HS-27A (cell line): ENCODE data around the gene PRKAA1.
A peak's percentile ranks its signal among the peaks of the same experiment; 100 is the strongest.

Experiments
- DNase-seq: peaks from one replicate; pipeline ENCODE4 v3.0.0-alpha.2; 2012; ENCODE audit warnings: low read depth, missing footprints

The PRKAA1 gene

DNA sequence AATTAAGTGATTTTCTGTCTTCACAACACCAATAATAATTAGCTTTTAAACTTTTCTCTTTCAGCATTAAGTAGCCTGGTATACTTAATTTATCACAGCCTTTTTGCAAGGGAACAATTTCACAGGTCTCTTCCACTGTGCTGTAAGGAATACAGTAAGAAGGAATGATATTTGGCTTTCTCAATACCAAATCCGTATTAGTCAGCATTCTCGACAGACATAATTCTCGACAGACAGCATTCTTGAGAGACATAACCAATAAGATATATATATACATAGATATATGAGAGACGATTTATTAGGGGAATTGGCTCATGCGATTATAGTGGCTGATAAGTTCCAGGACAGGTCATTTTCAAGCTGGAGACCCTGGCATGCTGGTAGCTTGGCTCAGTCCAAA lies 18.0 kb downstream of the PRKAA1 start:
- DNase-seq = no peak

DNA sequence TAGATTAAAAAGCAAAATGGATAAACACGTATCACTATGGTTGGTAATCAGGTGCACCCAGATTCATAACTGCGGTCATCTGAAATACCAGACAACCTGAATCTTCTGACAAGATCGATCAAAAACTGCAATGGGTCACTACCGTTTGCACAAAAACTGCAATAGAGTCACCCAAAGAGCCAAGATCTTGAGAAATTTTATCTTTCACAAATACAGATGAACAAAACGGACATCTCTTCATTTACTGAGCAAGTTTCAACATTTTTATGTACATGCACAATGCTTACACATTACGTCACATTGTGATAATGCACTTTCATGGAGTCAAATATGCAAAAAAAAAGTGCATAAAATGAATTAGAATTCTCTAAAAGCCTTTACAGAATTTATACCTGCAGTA lies 18.6 kb downstream of the PRKAA1 start:
- DNase-seq = no peak

DNA sequence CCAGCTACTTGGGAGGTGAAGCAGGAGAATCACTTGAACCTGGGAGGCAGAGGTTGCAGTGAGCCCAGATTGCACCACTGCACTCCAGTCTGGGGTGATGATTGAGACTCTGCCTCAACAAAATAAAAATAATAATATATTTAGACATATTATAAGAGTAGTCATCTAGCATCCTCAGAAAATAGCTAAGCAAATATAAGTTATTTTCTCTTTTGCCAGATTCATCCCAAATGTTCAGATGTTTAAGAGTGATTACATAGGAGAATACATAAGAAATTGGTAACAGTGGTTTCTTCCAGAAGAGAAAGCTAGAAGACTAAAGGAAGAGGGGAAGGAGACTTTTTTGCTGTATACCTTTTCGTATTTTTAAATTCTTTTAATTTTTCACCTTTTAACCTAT lies 20.0 kb downstream of the PRKAA1 start:
- no peak for DNase-seq

DNA sequence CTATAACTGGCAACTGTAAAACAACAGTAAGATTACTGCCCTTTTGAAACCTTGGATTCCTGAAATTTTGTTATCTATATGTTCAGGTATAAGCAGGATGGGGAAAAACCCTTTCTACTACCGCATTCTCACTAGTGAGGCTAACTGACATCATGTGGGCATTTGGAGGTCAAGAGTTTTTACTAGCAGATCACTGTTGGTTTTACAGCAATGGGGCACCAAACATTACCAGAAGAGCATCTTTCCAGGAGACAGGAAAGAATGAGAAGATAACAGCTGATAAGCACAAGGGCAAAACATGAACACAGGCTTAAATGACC lies 21.6 kb downstream of the PRKAA1 start:
- no peak for DNase-seq

DNA sequence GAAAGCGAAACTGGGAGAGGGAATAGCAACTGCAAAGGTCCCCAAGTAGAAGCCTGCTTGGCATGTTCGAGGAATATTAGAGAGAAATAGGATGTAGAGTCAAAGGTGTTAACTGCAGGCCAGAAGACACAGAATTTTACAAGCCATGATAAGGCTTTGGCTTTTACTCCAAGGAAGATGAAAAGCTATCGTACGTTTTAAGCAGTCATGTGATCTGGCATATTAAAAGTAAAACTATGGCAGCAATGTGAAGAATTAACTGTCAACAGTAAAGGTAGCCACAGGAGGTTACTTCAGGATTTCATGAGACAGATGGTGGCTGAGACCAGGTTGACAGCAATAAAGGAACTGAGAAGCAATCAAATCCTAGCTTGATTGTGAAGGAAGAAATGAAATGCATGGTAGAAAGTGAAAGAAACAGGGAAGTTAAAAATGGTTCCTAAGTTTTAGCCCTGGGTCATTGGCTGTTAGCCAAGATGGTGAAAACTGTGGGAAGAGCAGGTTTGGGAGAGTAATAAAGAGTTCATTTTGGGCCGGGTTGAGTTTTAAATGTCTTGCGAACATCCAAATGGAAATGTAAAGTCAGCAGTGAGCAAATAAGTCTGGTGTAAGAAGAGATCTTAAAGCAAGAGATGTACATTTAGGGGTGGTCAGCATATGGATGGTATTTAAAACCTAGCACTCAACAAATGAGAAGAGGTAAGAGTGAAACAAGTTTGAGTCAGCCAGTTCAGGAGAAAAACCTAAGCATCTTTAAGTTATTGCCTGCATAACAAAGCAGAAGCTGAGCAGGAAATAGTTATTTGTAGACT lies 22.1 kb downstream of the PRKAA1 start:
- DNase-seq = no peak

DNA sequence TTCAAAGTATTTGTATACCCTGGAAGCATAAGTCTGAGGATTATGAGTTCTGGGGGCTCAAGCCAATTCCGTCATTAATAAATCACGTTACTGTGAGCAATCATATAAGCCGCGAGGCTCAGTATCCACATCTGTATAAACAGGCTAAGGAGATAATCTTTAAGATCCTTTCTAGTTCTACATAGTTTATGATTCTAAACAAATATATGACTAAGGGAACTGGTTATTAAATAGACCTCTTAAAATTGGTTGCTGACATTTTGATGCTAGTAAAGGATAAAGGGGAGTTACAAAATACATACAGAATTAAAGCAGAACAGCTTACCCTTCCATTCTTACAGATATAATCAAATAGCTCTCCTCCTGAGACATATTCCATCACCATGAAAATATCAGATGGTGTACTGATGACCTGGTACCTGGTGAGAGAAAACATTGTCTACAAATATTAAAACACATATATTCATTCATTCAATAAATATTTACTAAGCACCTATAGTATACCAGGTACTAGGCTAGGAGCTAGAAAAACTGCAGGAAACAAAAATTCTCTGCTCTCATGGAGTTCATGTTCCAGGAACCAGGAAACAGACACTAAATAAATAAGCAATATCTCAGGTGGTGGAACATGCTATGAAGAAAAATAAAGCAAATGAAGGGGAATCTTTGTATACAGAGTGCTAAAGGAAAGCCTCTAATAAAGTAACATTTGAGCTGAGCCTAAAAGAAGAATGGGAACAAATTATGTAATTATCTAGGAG lies 22.9 kb downstream of the PRKAA1 start:
- DNase-seq = no peak

DNA sequence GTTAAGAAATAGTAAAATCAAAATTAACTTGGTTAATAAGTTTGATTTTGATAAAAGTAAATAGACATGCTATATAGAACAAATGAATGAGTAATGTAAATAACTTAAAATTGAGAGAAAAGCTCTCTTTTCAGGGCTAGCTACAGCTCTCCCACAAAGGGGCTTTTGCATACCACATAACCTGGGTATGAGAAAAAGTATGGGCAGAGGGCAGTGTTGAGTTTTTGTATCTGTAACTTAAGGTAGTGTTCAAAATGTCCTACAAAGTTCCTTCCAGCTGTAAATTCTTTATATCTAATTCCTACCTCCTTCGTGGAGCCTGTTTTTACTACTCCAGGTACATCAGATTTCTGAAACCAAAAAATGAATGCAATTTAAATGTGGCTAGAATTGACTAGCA lies 23.6 kb downstream of the PRKAA1 start:
- no peak for DNase-seq

DNA sequence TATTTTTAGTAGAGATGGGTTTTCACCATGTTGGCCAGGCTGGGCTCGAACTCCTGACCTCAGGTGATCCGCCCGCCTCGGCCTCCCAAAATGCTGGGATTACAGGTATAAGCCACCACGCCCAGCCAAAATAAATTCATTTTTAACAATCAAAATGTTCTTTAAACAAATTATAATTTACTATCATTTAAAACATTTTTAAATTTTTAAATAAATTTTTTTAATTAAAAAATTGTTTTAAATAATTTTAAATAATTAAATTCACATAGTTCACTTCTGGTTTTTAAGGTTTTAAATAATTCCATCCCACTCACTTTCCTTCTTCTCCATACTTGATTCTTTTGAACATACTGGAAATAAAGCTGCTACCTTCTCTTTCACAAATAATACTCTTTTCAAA lies 27.4 kb downstream of the PRKAA1 start:
- DNase-seq = no peak

DNA sequence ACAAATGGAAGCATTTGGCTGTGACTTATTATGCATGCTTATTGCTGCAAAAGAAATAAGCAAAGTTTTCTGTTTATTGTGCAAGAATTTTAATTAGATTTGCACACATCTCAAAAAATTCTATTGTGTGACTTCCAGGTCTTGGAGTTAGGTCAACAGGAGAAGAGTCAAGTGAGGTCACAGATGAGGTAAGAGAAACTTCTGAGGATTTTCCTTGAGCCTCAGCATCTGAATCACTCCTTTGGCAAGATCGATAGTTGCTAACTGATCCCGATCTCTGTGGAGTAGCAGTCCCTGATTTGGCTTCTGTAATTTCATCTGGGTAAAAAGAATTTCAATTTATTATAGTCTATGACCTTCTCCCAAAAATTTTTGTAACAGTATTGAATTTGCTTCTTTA lies 35.5 kb downstream of the PRKAA1 start:
- no peak for DNase-seq

DNA sequence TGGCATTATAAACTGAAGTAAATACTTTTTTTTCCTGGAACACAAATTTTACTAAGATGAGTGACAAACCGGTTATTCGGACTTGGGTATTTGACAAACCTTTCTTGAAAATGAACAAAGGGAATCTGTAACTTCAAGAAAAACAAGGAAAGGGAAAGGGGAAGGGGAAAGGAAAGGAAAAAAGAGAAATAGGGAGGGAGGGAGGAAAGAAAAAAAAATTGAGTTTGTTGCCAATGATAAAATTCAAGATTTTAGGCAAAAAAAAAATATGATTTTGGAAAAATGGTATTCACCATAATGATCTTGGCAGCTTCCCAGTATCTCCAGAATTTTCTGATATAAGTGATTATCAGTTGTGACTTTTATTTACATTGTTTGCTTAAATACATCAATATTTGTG lies 40.8 kb downstream of the PRKAA1 start:
- DNase-seq = no peak

DNA sequence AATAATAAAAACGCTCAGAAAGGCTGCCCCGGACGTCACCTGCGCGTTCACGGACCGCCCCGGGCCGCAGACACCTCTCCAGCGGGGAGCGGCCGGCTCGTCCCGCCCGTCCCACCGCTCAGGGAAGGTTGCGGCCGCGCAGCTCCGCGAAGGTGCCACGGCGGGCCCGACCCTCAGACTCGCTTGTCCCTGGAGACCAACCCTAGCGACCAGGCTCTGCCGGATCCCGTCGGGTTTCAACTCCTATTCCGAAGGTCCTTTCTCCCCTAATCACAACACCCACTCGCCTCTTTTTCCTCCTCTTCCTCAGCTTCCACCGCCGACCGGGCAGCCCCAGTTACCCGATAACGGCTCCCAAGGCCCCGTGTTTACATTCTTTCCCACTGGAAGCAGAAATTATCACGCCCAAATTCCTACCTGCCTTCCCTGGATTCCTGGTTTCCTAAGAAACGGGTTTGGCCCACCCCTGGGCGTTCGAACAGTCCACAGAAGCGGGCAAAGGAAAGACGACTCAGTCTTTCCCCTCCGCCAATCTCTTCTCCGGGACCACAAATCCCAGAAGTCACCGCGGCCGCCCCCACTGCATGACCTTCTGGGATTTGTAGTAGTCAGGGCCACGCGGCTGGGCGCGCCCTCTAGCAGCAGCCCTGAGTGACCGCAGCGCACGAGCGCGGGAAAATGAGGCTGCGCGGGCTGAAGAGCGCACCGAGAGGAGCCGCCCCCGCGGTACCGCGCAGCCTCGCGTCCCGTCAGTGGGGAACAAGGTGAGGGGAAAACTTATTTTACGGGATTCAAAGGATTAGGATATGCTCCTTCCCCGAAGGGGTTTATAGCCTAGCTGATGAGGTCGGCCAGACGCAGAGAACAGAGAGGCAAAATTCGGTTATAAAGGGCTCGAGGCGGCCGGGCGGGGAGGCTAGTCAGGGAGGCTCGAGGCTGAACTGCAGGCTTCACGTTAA lies 42.5 kb downstream of the PRKAA1 start, which contains the start of gene TTC33:
TSS of gene TTC33 (minus strand) at position 555 of the 959 bp plus-strand sequence. CDS start 8,943 bp downstream, outside the sequence.
- peak; percentile 76 for DNase-seq

DNA sequence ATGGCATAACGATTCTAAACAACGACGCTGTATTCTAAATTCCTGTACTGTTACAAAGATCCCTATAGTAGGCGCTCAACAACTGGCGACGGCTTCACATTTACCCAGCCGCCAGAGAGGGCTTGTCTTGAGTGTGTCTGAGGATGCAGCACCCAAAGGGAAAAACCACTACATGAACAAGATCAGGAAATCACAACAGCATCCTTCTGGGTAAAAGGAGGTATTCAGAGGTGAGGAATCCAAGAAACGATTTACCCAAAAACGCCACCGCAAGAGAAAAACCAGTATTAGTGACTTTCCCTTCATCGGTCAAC lies 43.1 kb downstream of the PRKAA1 start:
- DNase-seq = peak; percentile 59

DNA sequence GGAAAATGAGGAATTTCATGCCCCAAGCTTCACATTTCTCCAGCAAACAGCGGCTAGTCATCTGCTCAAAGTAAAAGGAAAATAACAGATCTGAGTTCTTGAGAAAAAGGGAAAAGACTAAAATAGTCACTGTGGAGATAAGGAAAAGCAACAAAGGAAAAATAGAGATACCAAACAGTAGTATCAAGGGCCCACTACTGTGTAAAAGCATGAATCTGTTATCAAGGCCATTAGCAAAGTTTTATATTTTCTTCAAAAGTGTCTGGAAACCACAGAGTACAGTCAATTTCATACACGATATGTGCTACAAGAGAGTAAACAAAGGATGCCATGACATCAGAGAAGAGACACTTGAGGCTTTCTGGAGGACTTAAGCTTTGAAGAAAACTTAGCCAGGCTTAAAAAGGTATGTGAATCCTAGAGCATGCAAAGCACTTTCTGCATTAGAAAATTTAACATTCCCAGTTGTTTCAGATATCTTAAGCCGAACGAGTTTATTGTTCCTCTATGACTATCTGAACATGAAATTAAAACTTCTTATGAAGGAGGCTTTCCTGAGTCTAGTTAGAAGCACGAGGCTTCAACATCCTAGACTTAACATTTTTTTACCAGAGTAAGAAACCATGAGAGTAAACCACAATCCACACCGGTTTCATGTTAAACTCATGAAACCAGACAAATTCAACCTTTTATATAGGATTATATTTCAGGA lies 43.6 kb downstream of the PRKAA1 start:
- DNase-seq = peak; percentile 24

DNA sequence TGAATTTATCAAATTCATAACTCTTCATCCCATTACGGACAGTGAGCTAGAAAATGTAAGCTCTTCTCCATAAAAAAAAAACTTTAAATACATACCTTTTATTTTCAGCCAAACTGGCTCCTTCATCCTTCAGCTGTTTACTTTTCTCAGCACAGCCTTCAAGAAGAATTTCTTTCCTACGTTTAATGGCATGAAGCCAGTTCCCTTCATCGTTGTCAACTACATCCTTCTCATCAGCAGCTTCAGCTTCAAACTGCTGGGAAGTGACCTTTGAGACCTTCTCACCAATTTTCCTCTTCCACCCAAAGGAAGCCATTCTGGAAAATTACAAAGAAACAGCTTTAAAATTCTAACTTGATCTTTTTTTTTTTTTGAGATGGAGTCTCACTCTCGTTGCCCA lies 51.5 kb downstream of the PRKAA1 start:
- no peak for DNase-seq

DNA sequence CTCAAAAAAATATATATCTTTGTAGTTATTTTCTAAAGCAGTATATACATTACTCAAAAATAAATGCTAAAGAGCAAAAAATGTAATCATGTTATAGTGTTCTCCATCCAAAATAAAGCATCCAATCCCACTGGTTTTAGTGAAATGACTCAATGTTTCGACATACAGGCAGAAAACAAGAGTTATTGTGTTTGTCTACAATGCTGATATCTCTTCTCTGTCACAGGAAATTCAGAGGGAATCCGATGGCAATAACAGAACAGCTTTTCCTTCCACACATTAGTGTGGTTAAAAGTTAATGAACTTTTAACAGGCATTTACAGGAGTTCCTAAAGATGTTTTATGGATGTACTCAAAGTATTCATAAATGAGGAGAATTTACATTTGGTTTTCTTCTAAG lies 54.4 kb downstream of the PRKAA1 start:
- DNase-seq = no peak

DNA sequence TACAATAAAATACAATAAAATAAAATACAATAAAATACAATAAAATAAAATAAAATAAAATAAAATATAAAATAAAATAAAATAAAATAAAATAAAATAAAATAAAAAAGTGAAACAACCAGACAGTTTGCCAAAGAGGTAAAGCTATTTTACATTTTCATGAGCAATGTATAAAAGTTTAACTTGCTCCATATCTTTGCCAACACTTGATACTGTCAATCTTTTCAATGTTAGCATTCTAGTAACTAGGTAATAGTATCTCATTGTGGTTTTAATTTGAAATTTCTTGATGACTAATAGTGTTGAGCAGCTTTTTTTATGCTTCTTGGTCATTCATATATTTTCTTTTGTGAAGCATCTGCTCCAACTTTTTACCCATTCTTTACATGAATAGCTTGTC lies 59.7 kb downstream of the PRKAA1 start:
- DNase-seq = no peak

DNA sequence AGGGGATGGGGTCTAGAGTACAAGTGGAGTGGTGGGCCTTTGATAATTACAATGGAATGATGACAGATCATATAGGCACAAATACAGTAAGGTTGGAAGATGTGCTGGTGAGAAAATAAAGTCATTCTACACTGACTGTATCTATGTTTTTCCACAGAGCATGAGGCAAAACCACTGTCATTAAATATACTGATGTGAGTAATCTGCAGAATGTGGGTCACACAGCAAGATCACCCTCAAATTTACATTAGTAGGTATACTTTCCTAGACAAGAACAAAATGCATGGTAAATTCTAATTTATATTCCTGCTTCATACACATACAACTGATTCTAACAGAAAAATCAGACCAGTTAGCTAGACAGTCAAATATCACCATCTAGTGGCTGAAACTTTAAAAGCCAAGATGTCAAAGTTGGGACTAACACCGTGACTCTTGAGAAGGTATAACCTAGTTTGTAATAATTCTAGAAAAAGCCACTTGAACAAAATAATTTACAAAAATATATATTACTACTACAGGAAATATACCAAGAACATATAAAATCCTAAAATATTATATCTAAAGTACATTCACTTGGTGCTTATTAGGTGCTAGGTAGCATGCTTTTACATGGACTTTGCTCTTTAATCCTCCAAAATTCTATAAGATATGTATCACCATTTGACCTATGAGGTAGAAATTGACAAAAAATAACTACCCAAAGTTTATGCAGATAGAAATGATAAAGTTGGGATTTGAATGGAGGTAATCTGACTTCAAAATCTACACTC lies 61.9 kb downstream of the PRKAA1 start:
- peak; percentile 49 for DNase-seq

DNA sequence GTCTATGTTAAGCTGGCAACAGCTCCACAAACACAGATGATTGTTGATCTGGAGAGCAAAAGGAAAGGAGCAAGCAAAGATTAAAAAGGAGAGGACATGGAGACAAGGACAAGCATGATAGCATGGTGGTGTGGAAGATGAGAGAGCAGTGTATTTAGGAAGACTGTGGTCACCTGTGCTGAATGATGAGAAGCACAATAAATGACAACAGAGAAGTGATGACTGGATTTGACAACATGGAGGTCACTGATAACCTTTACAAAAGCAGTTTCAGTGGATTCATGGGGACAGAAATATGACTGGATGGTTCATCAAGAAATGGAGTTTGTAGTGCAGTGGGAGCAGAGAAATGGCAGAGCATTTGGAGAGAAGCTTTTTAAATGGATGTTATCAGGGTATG lies 62.6 kb downstream of the PRKAA1 start:
- DNase-seq = no peak

DNA sequence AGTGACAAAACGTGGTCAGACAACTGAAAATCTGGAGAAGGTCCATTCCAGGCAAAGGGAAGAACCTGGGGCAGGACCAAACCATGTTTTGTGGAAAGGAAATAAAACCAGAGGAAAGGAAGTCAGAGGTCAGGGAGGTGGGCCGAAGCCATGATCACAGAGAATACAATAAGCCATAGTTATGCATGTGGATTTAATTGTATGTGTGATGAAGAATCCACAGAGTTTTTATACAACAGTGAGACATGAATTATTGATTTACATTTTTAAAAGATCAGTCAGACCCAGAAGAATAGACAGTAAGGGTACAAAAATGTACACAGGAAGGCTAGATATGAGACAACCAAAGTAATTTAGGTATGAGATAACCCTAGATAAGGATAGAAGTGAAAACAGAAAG lies 63.2 kb downstream of the PRKAA1 start:
- DNase-seq = no peak

DNA sequence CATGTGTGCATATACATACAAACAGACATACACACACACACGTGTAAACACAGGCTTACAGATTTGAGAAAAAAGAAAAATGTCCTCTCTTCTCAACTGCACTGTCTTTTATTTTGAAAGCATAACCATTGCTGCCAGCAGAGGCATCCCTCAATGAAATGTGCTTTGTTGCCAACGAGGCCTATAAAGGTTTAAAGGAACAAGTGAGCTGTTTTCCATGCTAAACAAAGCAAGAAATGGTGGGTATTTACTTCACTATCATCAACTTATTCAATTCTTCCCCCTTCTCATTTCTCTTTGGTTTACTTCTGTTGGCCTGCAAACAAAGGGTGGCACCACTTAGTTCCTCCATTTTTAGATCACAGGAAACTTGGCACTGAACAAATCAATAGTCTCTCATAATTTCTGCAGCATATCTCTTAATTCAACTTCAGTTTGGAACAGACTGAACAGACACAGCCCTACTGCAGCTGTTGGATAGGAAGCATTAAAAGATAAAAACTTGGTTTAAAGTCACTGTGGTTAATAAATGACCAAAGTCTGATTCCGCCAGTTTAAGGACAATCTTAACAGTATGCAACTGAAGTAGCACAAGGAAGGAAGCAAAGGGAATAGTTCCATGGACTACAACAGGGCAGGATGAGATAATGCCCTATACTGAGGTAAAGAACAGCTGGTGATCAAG lies 64.2 kb downstream of the PRKAA1 start:
- no peak for DNase-seq

DNA sequence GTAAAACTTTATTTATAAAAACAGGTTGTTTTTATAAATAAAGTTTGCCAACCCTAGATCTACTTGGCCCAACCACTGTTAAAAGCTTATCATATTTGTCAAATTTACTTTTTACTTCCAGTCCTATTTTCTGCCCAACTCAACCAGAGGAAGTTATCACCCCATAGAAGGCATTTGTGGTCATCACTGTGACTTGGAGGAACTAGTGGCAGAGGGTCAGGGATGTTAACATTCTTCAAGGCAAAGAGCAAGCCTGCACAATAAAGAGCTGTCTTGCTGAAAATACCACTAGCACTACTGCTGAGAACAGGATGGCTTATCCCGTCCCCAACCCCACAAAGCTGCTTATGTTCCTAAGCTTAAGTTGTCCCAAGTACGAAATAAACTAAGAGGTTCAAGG lies 64.7 kb downstream of the PRKAA1 start:
- DNase-seq = no peak
